OCI-LY3 (cell line): Measurements from ENCODE around the gene FAM117A.

Source experiments
- CTCF ChIP-seq: fragments of 200-600, 300-600 bp; sonication (generic); IDR thresholded peaks from 2 replicates; pipeline ENCODE4 v1.5.1; 2014; ENCODE audit warnings: antibody characterized with exemption, low read length, low read depth
- EZH2phosphoT487 ChIP-seq: fragments of 200-600 bp; shearing (Covaris generic); IDR thresholded peaks from 2 replicates; pipeline ENCODE4 v1.6.1; 2018; ENCODE audit warnings: antibody characterized with exemption, mixed run types, low read depth

DNA sequence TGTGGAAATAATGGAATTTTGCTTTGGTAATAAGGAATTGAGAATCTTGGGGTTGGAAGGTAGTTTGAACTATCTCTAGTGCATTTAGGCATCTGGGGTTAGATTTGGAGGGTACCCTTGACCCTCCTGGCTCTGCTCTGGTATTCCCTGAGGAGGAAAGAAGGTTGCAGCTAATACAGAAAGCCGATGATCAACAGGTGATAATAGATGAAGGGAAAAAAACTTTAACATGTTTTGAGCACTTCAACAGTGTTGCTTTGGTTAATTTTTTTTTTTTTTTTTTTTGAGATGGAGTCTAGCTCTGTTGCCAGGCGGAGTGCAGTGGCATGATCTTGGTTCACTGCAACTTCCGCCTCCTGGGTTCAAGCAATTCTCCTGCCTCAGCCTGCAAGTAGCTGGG, 29.4 kb upstream of the FAM117A start:
- TF ChIP-seq CTCF (no peak), EZH2phosphoT487 (no peak)
